ENCODE results near the gene SSC4D.
"Not testable (repeated sequence)": the region's sequence is repeated elsewhere in the genome, so short reads cannot be mapped to it uniquely, and the experiment has no call there.

The SSC4D gene

GRCh38 chr7:76383089-76383944 lies 26.2 kb downstream of the SSC4D start:
- DNase-seq (ENCODE audit: low read depth) = no peak

- no peak for DNase-seq (ENCODE audit: low read depth)
Observed at GRCh38 chr7:76381814-76382213, 27.7 kb downstream of the SSC4D start.

- DNase-seq (ENCODE audit: low read depth) = no peak
Observed at GRCh38 chr7:76380623-76380966, 28.9 kb downstream of the SSC4D start.

- no peak for DNase-seq (ENCODE audit: low read depth)
Observed at GRCh38 chr7:76377186-76377918, 32.1 kb downstream of the SSC4D start.

- DNase-seq (ENCODE audit: low read depth) = no peak
Observed at GRCh38 chr7:76375251-76375650, 34.2 kb downstream of the SSC4D start.

GRCh38 chr7:76372984-76373833 lies 36.3 kb downstream of the SSC4D start:
- no peak for DNase-seq (ENCODE audit: low read depth)

- no peak for DNase-seq (ENCODE audit: low read depth)
Observed at GRCh38 chr7:76371396-76371795, 38.1 kb downstream of the SSC4D start.

GRCh38 chr7:76369018-76369417 lies 40.5 kb downstream of the SSC4D start:
- DNase-seq (ENCODE audit: low read depth) = no peak

GRCh38 chr7:76368190-76368589 lies 41.3 kb downstream of the SSC4D start:
- no peak for DNase-seq (ENCODE audit: low read depth)

- DNase-seq (ENCODE audit: low read depth) = no peak
Observed at GRCh38 chr7:76364198-76364584, 45.3 kb downstream of the SSC4D start.

GRCh38 chr7:76363754-76364153 lies 45.7 kb downstream of the SSC4D start:
- DNase-seq (ENCODE audit: low read depth) = not testable (repeated sequence)

- no peak for DNase-seq (ENCODE audit: low read depth)
Observed at GRCh38 chr7:76359978-76360638, 49.4 kb downstream of the SSC4D start.

- DNase-seq (ENCODE audit: low read depth) = peak; percentile 96
Observed at GRCh38 chr7:76359111-76359977, 50.2 kb downstream of the SSC4D start.

GRCh38 chr7:76358481-76359110 lies 50.9 kb downstream of the SSC4D start, which contains the start of gene YWHAG:
TSS of gene YWHAG (minus strand) at chr7:76358991. CDS start at chr7:76358808, 183 bp downstream.
- DNase-seq (ENCODE audit: low read depth) = peak; percentile 81

GRCh38 chr7:76358011-76358480 lies 51.5 kb downstream of the SSC4D start:
- no peak for DNase-seq (ENCODE audit: low read depth)

GRCh38 chr7:76357475-76358010 lies 52.0 kb downstream of the SSC4D start:
- no peak for DNase-seq (ENCODE audit: low read depth)

- DNase-seq (ENCODE audit: low read depth) = no peak
Observed at GRCh38 chr7:76356823-76357222, 52.7 kb downstream of the SSC4D start.

- DNase-seq (ENCODE audit: low read depth) = no peak
Observed at GRCh38 chr7:76356115-76356514, 53.4 kb downstream of the SSC4D start.

- no peak for DNase-seq (ENCODE audit: low read depth)
Observed at GRCh38 chr7:76354981-76355730, 54.3 kb downstream of the SSC4D start.

All from CMK (cell line).